ENCODE results near the gene ANKRD13A. TPM values are rescaled to one million over a fixed set of nuclear protein-coding genes. Genes with fewer than 3 reads are reported as not detected.

Gene ANKRD13A
- total RNA-seq, 2 donors from 2014 or later, result 33.0 to 35.0 TPM

DNA sequence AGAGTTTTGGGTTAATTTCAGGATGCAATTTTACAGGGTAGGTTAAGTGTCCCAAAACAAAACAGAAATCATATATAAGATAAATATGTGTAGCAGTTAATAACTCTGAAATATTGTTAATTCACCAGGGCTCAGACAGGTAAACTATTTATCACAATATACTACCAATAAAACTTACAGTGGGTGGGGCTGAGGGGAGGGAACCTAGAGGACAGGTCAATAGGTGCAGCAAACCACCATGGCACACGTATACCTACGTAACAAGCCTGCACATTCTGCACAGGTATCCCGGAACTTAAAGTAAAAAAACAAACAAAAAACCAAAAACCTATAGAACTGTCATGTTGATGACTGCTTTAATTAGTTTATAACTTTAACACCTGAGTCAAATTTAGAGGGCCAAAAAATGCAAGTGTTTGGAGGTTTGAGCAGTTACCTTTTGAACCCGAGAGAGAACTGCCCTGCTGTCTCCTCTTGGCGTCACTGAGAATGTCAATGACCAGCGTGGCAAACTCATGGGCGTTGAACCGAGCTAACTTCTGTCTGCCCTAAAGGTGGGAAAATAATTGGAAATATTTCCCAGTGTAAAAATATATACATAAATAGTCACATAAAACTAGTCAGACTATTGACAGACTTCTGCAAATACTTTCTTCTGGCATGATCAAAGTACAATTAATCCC is 39.7 kb upstream of the ANKRD13A start:
- ATAC-seq (no peak), DNase-seq (no peak)
- Histone ChIP-seq H3K4me1 (peaks cover under 1% of the 10 kb centered on the region), H3K9me3 (no peaks in the 10 kb centered on the region), H3K4me3 (no peak overlapping the region), H3K27me3 (no peaks in the 10 kb centered on the region), H3K27ac (no peak overlapping the region), H3K36me3 (replicated peaks in 1 of 2; ENCODE audit: insufficient read depth in 1 of 2, low read depth in 2 of 2) (peaks cover 0 to 17% of the 10 kb centered on the region in 2 donors)
- intact Hi-C loops (cut with DNase I), result no loop called here
- TF ChIP-seq POLR2A (IDR thresholded peaks at IDR 0.05), result no peak
- WGBS, 2 donors, result 94 to 96% methylated on average over 8 of the region's 8 CpGs

DNA sequence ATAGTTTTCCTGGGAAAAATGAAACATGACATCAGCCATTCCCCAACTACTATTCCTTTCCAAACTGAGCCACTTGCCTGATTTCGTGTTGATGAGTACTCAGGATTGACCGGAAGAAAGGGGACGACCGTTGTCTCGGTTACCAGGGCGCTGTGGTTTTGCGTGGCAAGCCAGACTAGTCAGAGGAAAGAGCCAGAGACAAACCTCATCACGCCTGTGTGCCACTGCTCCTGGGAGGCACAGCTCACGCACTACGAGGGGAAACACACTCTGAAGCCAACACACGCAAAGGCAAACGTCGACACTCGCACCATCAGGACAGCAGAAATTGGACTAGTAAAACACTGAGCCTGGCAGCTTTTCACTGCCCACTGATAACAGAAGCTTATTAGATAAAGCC is 38.0 kb upstream of the ANKRD13A start:
- Histone ChIP-seq H3K36me3 (replicated peaks in 1 of 2; ENCODE audit: insufficient read depth in 1 of 2, low read depth in 2 of 2) (peaks cover 0 to 19% of the 10 kb centered on the region in 2 donors), H3K27ac (peak overlapping the region in 1 of 4 donors; percentile 3), H3K9me3 (no peaks in the 10 kb centered on the region), H3K27me3 (no peaks in the 10 kb centered on the region), H3K4me1 (no peaks in the 10 kb centered on the region), H3K4me3 (no peak overlapping the region)
- 75 to 76% methylated on average over 13 to 14 of the region's 14 CpGs for WGBS, 2 donors
- no peak for ATAC-seq
- intact Hi-C loops (cut with DNase I), result no loop called here
- TF ChIP-seq POLR2A (IDR thresholded peaks at IDR 0.05), result no peak
- no peak for TF ChIP-seq CTCF (IDR thresholded peaks at IDR 0.05)
- DNase-seq, result peak in 1 of 4 donors; percentile 21

GRCh38 chr12:109961612-109962011 is 37.6 kb upstream of the ANKRD13A start:
- ATAC-seq, result no peak
- Histone ChIP-seq H3K4me3 (no peak overlapping the region), H3K27ac (peak overlapping the region in 1 of 4 donors; percentile 3), H3K9me3 (no peaks in the 10 kb centered on the region), H3K27me3 (no peaks in the 10 kb centered on the region), H3K4me1 (no peaks in the 10 kb centered on the region), H3K36me3 (replicated peaks in 1 of 2; ENCODE audit: insufficient read depth in 1 of 2, low read depth in 2 of 2) (peaks cover 0 to 19% of the 10 kb centered on the region in 2 donors)
- no peak for TF ChIP-seq CTCF (IDR thresholded peaks at IDR 0.05)
- TF ChIP-seq POLR2A (IDR thresholded peaks at IDR 0.05), result no peak
- no peak for DNase-seq
- intact Hi-C loops (cut with DNase I), result no loop called here
- 57 to 62% methylated on average over 6 of the region's 6 CpGs for WGBS, 2 donors

DNA sequence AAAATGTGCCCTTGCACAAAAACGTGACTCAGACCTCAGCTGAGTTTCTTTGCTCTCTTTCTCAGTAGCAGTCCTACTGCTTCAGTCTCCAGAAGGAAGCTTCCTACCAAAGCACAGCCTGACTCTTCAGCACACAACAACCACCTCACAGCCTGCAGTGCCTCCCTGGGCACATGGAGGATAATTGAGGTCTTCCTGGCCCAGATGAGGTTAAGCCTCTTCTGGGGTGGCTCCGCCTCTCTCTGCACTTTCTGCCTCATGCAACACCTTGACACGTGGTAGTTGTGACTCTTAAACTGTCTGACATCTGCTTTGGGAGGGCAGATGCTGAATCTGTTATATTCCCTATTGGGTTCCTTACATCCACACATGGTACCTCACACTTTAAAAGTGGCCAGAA is 36.8 kb upstream of the ANKRD13A start:
- ATAC-seq (no peak), DNase-seq (no peak)
- H3K36me3 ChIP-seq (replicated peaks in 1 of 2; ENCODE audit: insufficient read depth in 1 of 2, low read depth in 2 of 2), result peaks cover 0 to 16% of the 10 kb centered on the region in 2 donors
- WGBS, 2 donors, result 64% methylated on average over 3 of the region's 3 CpGs
- H3K27me3 ChIP-seq, result no peaks in the 10 kb centered on the region
- TF ChIP-seq POLR2A (IDR thresholded peaks at IDR 0.05) (no peak), CTCF (IDR thresholded peaks at IDR 0.05) (no peak)
- intact Hi-C loops (cut with DNase I), result no loop called here
- no peak overlapping the region for H3K4me3 ChIP-seq
- no peaks in the 10 kb centered on the region for H3K9me3 ChIP-seq
- no peaks in the 10 kb centered on the region for H3K4me1 ChIP-seq
- no peak overlapping the region for H3K27ac ChIP-seq

DNA sequence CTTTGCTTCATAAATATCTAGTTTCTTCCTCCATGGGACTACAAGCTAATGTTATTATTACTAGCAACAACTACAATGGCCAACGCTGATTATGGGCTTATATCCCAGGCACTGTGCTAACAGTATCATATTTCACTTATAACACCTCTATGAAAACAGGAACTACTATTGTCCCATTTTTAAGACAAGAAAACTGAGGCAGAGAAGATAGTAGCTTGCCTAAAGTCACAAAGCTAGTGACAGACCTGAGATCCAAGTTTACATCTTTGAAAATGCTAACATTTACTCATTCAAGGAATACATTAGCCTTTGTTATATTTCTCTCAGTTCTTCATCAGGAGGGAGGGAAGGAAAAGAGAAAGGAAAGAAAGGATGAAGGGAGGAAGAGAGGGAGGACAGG is 35.9 kb upstream of the ANKRD13A start:
- ATAC-seq (no peak), DNase-seq (no peak)
- Histone ChIP-seq H3K36me3 (replicated peaks in 1 of 2; ENCODE audit: insufficient read depth in 1 of 2, low read depth in 2 of 2) (peaks cover 0 to 16% of the 10 kb centered on the region in 2 donors), H3K4me3 (no peak overlapping the region), H3K27me3 (no peaks in the 10 kb centered on the region), H3K9me3 (no peaks in the 10 kb centered on the region), H3K4me1 (no peaks in the 10 kb centered on the region), H3K27ac (peak overlapping the region in 1 of 4 donors; percentile 33)
- 72 to 85% methylated on average over 1 of the region's 1 CpG for WGBS, 2 donors
- TF ChIP-seq CTCF (IDR thresholded peaks at IDR 0.05) (no peak), POLR2A (IDR thresholded peaks at IDR 0.05) (no peak)
- intact Hi-C loops (cut with DNase I), result no loop called here

Measured in body of pancreas (tissue), 4 donors.